ENCODE results near the gene GALNT3. TPM values are rescaled to one million over a fixed set of nuclear protein-coding genes. Genes with fewer than 3 reads are reported as not detected.

The GALNT3 gene
- total and polyA plus RNA-seq, 4 donors: 0.29 to 2.3 (median 1.6) TPM

- H3K4me1 ChIP-seq (ENCODE audit: control insufficient read depth in 4 of 4, insufficient read depth in 4 of 4, low read length in 3 of 4): no peaks in the 10 kb centered on the region
- DNase-seq (ENCODE audit: low spot score): no peak
- no peaks in the 10 kb centered on the region for H3K9me3 ChIP-seq (ENCODE audit: control insufficient read depth in 4 of 4, low read length in 3 of 4)
- no peak overlapping the region for H3K4me3 ChIP-seq (ENCODE audit: low read depth in 1 of 3, low read length in 3 of 3)
- no peaks in the 10 kb centered on the region for H3K36me3 ChIP-seq (ENCODE audit: control insufficient read depth in 4 of 4, insufficient read depth in 3 of 4, low read depth in 1 of 4, low read length in 3 of 4)
- WGBS: 89% methylated on average over 1 of the region's 1 CpG
- H3K27me3 ChIP-seq (ENCODE audit: control insufficient read depth in 4 of 4, insufficient read depth in 4 of 4, low read length in 3 of 4): no peaks in the 10 kb centered on the region
- no peak overlapping the region for H3K9ac ChIP-seq (ENCODE audit: low read depth in 1 of 2, low read length in 2 of 2)
- H3K27ac ChIP-seq (ENCODE audit: low read depth in 1 of 2, low read length in 2 of 2): no peak overlapping the region
- TF ChIP-seq YY1 (IDR thresholded peaks at IDR 0.05) (no peak), ZBTB33 (IDR thresholded peaks at IDR 0.05) (no peak)
These were observed 33.9 kb upstream of the GALNT3 start for GRCh38 chr2:165827921-165828276.

- no peak for DNase-seq (ENCODE audit: low spot score)
- Histone ChIP-seq H3K4me1 (ENCODE audit: control insufficient read depth in 4 of 4, insufficient read depth in 4 of 4, low read length in 3 of 4) (no peaks in the 10 kb centered on the region), H3K4me3 (ENCODE audit: low read depth in 1 of 3, low read length in 3 of 3) (no peak overlapping the region), H3K9me3 (ENCODE audit: control insufficient read depth in 4 of 4, low read length in 3 of 4) (no peaks in the 10 kb centered on the region), H3K27ac (ENCODE audit: low read depth in 1 of 2, low read length in 2 of 2) (no peak overlapping the region), H3K36me3 (ENCODE audit: control insufficient read depth in 4 of 4, insufficient read depth in 3 of 4, low read depth in 1 of 4, low read length in 3 of 4) (no peaks in the 10 kb centered on the region), H3K27me3 (ENCODE audit: control insufficient read depth in 4 of 4, insufficient read depth in 4 of 4, low read length in 3 of 4) (no peaks in the 10 kb centered on the region), H3K9ac (ENCODE audit: low read depth in 1 of 2, low read length in 2 of 2) (no peak overlapping the region)
- WGBS: 62% methylated on average over 3 of the region's 3 CpGs
- no peak for TF ChIP-seq ZBTB33 (IDR thresholded peaks at IDR 0.05)
- TF ChIP-seq REST (IDR thresholded peaks at IDR 0.05): no peak
- no peak for TF ChIP-seq JUND (IDR thresholded peaks at IDR 0.05)
- TF ChIP-seq ATF3 (IDR thresholded peaks at IDR 0.05): no peak
- TF ChIP-seq EGR1 (IDR thresholded peaks at IDR 0.05; ENCODE audit: low read depth in 2 of 2): no peak
- TF ChIP-seq RAD21 (IDR thresholded peaks at IDR 0.05): no peak
- no peak for TF ChIP-seq TAF1 (conservative IDR thresholded peaks at IDR 0.05)
These were observed 33.2 kb upstream of the GALNT3 start for GRCh38 chr2:165827016-165827920.
